ENCODE data around the gene ARID5A. TPM values are rescaled to one million over a fixed set of nuclear protein-coding genes. Genes with fewer than 3 reads are reported as not detected.
A peak's percentile ranks its signal among the peaks of the same experiment; 100 is the strongest.

The ARID5A gene
- total and polyA plus RNA-seq, 2 of the 13 experiments (the other 11 are each of a cell fraction or from before 2014, with no cell fraction given) = 6.0 to 9.5 TPM

DNA sequence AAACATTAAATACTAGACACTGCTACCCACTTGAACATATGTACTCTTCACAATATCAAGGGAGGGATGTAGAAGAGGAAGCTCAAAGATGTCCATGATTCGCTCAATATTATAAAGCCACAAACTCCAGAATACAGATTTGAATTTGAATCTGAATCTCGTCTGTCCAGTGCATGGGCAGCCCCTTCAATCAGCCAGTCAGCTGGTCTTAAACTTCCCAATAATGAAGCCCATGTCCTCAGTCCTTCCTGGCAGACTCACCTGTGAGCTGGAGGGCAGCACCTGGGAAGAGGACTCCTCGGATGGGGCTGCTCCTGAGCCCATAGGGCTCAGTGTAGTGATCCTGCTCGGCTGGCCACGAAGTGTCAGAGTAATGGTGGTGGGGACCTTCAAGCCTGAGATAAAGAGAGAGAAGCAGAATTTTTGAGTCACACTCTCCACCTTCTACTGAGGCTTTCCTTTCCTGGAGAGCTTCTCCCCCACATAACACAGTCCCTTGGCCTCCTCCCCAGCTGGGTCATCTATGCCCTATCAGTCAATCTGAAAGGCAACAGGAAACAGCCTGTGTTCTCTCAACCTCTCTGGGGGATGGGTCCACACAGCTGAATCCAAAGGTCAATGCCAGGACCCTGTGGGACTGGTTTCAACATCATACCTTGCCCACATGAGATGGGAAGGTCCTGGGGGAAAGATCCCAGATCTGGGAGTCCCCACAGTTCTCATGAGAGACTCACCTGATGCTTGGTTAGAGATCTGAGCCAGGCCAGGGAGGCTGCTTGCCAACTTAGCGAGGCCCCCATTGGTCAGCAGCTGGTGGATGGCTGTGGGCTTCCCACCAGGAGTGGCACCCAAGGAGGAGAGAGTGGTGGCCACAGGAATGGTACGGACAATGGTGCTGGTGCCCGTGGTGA is 65.1 kb downstream of the ARID5A start (continued):
- TF ChIP-seq, protein P1, sequence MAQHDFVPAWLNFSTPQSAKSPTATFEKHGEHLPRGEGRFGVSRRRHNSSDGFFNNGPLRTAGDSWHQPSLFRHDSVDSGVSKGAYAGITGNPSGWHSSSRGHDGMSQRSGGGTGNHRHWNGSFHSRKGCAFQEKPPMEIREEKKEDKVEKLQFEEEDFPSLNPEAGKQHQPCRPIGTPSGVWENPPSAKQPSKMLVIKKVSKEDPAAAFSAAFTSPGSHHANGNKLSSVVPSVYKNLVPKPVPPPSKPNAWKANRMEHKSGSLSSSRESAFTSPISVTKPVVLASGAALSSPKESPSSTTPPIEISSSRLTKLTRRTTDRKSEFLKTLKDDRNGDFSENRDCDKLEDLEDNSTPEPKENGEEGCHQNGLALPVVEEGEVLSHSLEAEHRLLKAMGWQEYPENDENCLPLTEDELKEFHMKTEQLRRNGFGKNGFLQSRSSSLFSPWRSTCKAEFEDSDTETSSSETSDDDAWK (CRISPR knock-in tag; IDR thresholded peaks at IDR 0.05) = no peak
- peak; percentile 88 for TF ChIP-seq HOXA3 (CRISPR knock-in tag; IDR thresholded peaks at IDR 0.05)
- TF ChIP-seq, protein P2, sequence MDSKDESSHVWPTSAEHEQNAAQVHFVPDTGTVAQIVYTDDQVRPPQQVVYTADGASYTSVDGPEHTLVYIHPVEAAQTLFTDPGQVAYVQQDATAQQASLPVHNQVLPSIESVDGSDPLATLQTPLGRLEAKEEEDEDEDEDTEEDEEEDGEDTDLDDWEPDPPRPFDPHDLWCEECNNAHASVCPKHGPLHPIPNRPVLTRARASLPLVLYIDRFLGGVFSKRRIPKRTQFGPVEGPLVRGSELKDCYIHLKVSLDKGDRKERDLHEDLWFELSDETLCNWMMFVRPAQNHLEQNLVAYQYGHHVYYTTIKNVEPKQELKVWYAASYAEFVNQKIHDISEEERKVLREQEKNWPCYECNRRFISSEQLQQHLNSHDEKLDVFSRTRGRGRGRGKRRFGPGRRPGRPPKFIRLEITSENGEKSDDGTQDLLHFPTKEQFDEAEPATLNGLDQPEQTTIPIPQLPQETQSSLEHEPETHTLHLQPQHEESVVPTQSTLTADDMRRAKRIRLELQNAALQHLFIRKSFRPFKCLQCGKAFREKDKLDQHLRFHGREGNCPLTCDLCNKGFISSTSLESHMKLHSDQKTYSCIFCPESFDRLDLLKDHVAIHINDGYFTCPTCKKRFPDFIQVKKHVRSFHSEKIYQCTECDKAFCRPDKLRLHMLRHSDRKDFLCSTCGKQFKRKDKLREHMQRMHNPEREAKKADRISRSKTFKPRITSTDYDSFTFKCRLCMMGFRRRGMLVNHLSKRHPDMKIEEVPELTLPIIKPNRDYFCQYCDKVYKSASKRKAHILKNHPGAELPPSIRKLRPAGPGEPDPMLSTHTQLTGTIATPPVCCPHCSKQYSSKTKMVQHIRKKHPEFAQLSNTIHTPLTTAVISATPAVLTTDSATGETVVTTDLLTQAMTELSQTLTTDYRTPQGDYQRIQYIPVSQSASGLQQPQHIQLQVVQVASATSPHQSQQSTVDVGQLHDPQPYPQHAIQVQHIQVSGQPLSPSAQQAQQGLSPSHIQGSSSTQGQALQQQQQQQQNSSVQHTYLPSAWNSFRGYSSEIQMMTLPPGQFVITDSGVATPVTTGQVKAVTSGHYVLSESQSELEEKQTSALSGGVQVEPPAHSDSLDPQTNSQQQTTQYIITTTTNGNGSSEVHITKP (CRISPR knock-in tag; IDR thresholded peaks at IDR 0.05; ENCODE audit: low read depth) = peak; percentile 91
- TF ChIP-seq ASH2L (IDR thresholded peaks at IDR 0.05; ENCODE audit: insufficient read length, low read depth, low read length) = peak; percentile 79
- TF ChIP-seq, protein P3, sequence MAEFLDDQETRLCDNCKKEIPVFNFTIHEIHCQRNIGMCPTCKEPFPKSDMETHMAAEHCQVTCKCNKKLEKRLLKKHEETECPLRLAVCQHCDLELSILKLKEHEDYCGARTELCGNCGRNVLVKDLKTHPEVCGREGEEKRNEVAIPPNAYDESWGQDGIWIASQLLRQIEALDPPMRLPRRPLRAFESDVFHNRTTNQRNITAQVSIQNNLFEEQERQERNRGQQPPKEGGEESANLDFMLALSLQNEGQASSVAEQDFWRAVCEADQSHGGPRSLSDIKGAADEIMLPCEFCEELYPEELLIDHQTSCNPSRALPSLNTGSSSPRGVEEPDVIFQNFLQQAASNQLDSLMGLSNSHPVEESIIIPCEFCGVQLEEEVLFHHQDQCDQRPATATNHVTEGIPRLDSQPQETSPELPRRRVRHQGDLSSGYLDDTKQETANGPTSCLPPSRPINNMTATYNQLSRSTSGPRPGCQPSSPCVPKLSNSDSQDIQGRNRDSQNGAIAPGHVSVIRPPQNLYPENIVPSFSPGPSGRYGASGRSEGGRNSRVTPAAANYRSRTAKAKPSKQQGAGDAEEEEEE (CRISPR knock-in tag; IDR thresholded peaks at IDR 0.05; ENCODE audit: borderline replicate concordance) = peak; percentile 25; the same call in 1 of the 2 replicates
- TF ChIP-seq JUN (CRISPR knock-in tag; IDR thresholded peaks at IDR 0.05) = peak; percentile 83; the same call in 1 of the 2 replicates
- TF ChIP-seq RELA (CRISPR knock-in tag; IDR thresholded peaks at IDR 0.05) = no peak
- 0 out of 2 replicates have a peak, but pooled peaks have one; percentile 3 for TF ChIP-seq MAFF (IDR thresholded peaks at IDR 0.05; ENCODE audit: low read depth, low read length)
- TF ChIP-seq MED1 (CRISPR knock-in tag; IDR thresholded peaks at IDR 0.05) = peak; percentile 96
- TF ChIP-seq ZNF780A (CRISPR knock-in tag; IDR thresholded peaks at IDR 0.05) = no peak; the same call in 1 of the 2 replicates
- 0 out of 2 replicates have a peak, but pooled peaks have one; percentile 45 for TF ChIP-seq DMAP1 (CRISPR knock-in tag; IDR thresholded peaks at IDR 0.05)
- no peak for TF ChIP-seq EZH2 (conservative IDR thresholded peaks at IDR 0.05; ENCODE audit: low read depth, low read length)
- no peak; the same call in 1 of the 2 replicates for TF ChIP-seq CAMTA2 (CRISPR knock-in tag; IDR thresholded peaks at IDR 0.05; ENCODE audit: borderline replicate concordance)
- no peak for TF ChIP-seq NR3C1 (CRISPR knock-in tag; IDR thresholded peaks at IDR 0.05)
- TF ChIP-seq, protein P4, sequence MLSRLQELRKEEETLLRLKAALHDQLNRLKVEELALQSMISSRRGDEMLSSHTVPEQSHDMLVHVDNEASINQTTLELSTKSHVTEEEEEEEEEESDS (CRISPR knock-in tag; IDR thresholded peaks at IDR 0.05; ENCODE audit: borderline replicate concordance) = no peak; the same call in 1 of the 2 replicates
- no peak for TF ChIP-seq ATM (IDR thresholded peaks at IDR 0.05; ENCODE audit: borderline replicate concordance)
- TF ChIP-seq, protein P5, sequence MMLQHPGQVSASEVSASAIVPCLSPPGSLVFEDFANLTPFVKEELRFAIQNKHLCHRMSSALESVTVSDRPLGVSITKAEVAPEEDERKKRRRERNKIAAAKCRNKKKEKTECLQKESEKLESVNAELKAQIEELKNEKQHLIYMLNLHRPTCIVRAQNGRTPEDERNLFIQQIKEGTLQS (CRISPR knock-in tag; IDR thresholded peaks at IDR 0.05) = peak; percentile 18; the same call in 1 of the 2 replicates
- peak; percentile 75; the same call in 1 of the 2 replicates for TF ChIP-seq HMG20B (CRISPR knock-in tag; conservative IDR thresholded peaks at IDR 0.05)
- no peak for TF ChIP-seq GLI4 (CRISPR knock-in tag; IDR thresholded peaks at IDR 0.05; ENCODE audit: borderline replicate concordance)
- 0 out of 2 replicates have a peak, but pooled peaks have one; percentile 49 for TF ChIP-seq REL (CRISPR knock-in tag; conservative IDR thresholded peaks at IDR 0.05)
